Ishikawa (cell line): Measurements from ENCODE around the gene PRKN.

Experiments used
- CEBPB ChIP-seq: IDR thresholded peaks from 2 replicates; pipeline ENCODE4 v1.6.1; 2012
- CREB1 ChIP-seq: IDR thresholded peaks from 2 replicates; pipeline ENCODE4 v1.6.1; 2012; ENCODE audit warnings: low read depth
- EGR1 ChIP-seq: IDR thresholded peaks from 2 replicates; pipeline ENCODE4 v1.6.1; 2012
- EP300 ChIP-seq: IDR thresholded peaks from 2 replicates; pipeline ENCODE4 v1.6.1; 2012; ENCODE audit warnings: borderline replicate concordance
- FOXM1 ChIP-seq: IDR thresholded peaks from 2 replicates; pipeline ENCODE4 v1.6.1; 2012; ENCODE audit warnings: low read depth, borderline replicate concordance
- NFIC ChIP-seq: IDR thresholded peaks from 2 replicates; pipeline ENCODE4 v1.6.1; 2012
- RAD21 ChIP-seq: IDR thresholded peaks from 2 replicates; pipeline ENCODE4 v1.6.1; 2012; ENCODE audit warnings: low read depth
- TAF1 ChIP-seq: IDR thresholded peaks from 2 replicates; pipeline ENCODE4 v1.6.1; 2012; ENCODE audit warnings: low read depth, mild to moderate bottlenecking
- TEAD4 ChIP-seq: IDR thresholded peaks from 2 replicates; pipeline ENCODE4 v1.6.1; 2012
- YY1 ChIP-seq: IDR thresholded peaks from 2 replicates; pipeline ENCODE4 v1.6.1; 2012; ENCODE audit warnings: low read depth
- ZBTB7A ChIP-seq: IDR thresholded peaks from 2 replicates; pipeline ENCODE4 v1.6.1; 2012; ENCODE audit warnings: low read depth
- TF ChIP-seq, protein P1 (sequence below): IDR thresholded peaks from 2 replicates; pipeline ENCODE4 v1.6.1; 2012
- TF ChIP-seq, protein P2 (sequence below): IDR thresholded peaks from 2 replicates; pipeline ENCODE4 v1.6.1; 2012; ENCODE audit warnings: low read depth, mild to moderate bottlenecking
- TF ChIP-seq, protein P3 (sequence below): IDR thresholded peaks from 2 replicates; pipeline ENCODE4 v1.6.1; 2012

DNA sequence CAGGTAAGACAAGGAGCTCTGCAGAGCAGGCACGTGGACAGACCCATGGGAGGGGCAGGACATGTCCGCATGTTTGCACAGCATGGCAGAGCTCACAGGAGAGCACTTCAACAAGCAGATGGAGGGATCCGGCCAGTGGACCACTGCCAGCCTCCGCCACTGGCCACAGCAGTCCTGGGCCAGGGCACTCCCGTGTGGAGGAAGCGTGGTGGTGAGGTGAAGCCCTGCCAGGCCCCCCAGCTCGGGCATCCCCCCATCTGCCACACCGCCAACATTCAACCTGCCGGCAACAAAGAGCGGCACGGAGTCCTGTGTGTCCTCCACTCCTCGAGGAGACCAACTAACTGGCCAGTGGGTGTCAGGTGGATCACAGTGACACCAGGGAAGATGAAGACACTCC is 1349.5 kb downstream of the PRKN start:
- TF ChIP-seq CREB1, result no peak
- TF ChIP-seq YY1, result no peak
- TF ChIP-seq RAD21, result no peak
- no peak for TF ChIP-seq TAF1
- TF ChIP-seq EGR1, result no peak
- TF ChIP-seq ZBTB7A, result no peak
- TF ChIP-seq, protein P1, sequence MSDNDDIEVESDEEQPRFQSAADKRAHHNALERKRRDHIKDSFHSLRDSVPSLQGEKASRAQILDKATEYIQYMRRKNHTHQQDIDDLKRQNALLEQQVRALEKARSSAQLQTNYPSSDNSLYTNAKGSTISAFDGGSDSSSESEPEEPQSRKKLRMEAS, result no peak
- no peak for TF ChIP-seq EP300
- TF ChIP-seq CEBPB, result no peak
- TF ChIP-seq, protein P2, sequence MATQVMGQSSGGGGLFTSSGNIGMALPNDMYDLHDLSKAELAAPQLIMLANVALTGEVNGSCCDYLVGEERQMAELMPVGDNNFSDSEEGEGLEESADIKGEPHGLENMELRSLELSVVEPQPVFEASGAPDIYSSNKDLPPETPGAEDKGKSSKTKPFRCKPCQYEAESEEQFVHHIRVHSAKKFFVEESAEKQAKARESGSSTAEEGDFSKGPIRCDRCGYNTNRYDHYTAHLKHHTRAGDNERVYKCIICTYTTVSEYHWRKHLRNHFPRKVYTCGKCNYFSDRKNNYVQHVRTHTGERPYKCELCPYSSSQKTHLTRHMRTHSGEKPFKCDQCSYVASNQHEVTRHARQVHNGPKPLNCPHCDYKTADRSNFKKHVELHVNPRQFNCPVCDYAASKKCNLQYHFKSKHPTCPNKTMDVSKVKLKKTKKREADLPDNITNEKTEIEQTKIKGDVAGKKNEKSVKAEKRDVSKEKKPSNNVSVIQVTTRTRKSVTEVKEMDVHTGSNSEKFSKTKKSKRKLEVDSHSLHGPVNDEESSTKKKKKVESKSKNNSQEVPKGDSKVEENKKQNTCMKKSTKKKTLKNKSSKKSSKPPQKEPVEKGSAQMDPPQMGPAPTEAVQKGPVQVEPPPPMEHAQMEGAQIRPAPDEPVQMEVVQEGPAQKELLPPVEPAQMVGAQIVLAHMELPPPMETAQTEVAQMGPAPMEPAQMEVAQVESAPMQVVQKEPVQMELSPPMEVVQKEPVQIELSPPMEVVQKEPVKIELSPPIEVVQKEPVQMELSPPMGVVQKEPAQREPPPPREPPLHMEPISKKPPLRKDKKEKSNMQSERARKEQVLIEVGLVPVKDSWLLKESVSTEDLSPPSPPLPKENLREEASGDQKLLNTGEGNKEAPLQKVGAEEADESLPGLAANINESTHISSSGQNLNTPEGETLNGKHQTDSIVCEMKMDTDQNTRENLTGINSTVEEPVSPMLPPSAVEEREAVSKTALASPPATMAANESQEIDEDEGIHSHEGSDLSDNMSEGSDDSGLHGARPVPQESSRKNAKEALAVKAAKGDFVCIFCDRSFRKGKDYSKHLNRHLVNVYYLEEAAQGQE, result no peak
- no peak for TF ChIP-seq NFIC
- TF ChIP-seq FOXM1, result no peak
- TF ChIP-seq, protein P3, sequence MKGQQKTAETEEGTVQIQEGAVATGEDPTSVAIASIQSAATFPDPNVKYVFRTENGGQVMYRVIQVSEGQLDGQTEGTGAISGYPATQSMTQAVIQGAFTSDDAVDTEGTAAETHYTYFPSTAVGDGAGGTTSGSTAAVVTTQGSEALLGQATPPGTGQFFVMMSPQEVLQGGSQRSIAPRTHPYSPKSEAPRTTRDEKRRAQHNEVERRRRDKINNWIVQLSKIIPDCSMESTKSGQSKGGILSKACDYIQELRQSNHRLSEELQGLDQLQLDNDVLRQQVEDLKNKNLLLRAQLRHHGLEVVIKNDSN, result no peak
- TF ChIP-seq TEAD4, result no peak
